Mononuclear cell (primary cell): Measurements from ENCODE around the gene PCDHB14. TPM values are rescaled to one million over a fixed set of nuclear protein-coding genes. Genes with fewer than 3 reads are reported as not detected.
"Not testable (repeated sequence)": the region's sequence is repeated elsewhere in the genome, so short reads cannot be mapped to it uniquely, and the experiment has no call there.

ENCODE experiments used
- H3K27me3 ChIP-seq: 2 replicates; pipeline ENCODE4 v1.6.0; 2011; ENCODE audit warnings: low read length, control low read depth; ENCODE audit not compliant: insufficient read depth
- H3K4me1 ChIP-seq: 2 replicates; pipeline ENCODE4 v1.5.1; 2011; ENCODE audit warnings: mild to moderate bottlenecking, low read length, control low read depth; ENCODE audit not compliant: insufficient read depth
- H3K4me3 ChIP-seq: 2 replicates; pipeline ENCODE4 v1.5.1; 2011; ENCODE audit warnings: mild to moderate bottlenecking, low read length, moderate library complexity
- H3K9me3 ChIP-seq: 2 replicates; pipeline ENCODE4 v1.5.1; 2011; ENCODE audit warnings: low read depth, mild to moderate bottlenecking, control low read depth, low read length
- total RNA-seq: library from RNA; depleted of rRNA; stranded (reverse); fragments of >200 nt; gene quantifications from one replicate; pipeline ENCODE4 v1.2.3, GENCODE V29; 2012

Gene PCDHB14
- total RNA-seq, 1 donor: not detected

- Histone ChIP-seq H3K9me3 (peaks cover 41% of the 10 kb centered on the region), H3K4me1 (no peaks in the 10 kb centered on the region), H3K4me3 (no peak overlapping the region), H3K27me3 (peaks cover 58% of the 10 kb centered on the region)
These were observed 13.6 kb downstream of the PCDHB14 start for GRCh38 chr5:141236516-141237313.

- H3K27me3 ChIP-seq: peaks cover 60% of the 10 kb centered on the region
- H3K4me3 ChIP-seq: no peak overlapping the region
- peaks cover 63% of the 10 kb centered on the region for H3K9me3 ChIP-seq
- no peaks in the 10 kb centered on the region for H3K4me1 ChIP-seq
These were observed 18.4 kb downstream of the PCDHB14 start for GRCh38 chr5:141241496-141241895.

- Histone ChIP-seq H3K27me3 (peaks cover 28% of the 10 kb centered on the region), H3K4me1 (no peaks in the 10 kb centered on the region), H3K9me3 (peaks cover 62% of the 10 kb centered on the region), H3K4me3 (no peak within 1 kb of the TSS)
These were observed 22.1 kb downstream of the PCDHB14 start, which contains the start of gene PCDHB15 for GRCh38 chr5:141245250-141245717. PCDHB15 (plus strand) TSS chr5:141245395; CDS start chr5:141245579, 184 bp downstream.

- Histone ChIP-seq H3K27me3 (peaks cover 21% of the 10 kb centered on the region), H3K9me3 (peaks cover 73% of the 10 kb centered on the region)
- H3K4me3 ChIP-seq, H3K4me1 ChIP-seq: not testable (repeated sequence)
These were observed 23.8 kb downstream of the PCDHB14 start for GRCh38 chr5:141246971-141247370.

- H3K9me3 ChIP-seq: peaks cover 76% of the 10 kb centered on the region
- H3K27me3 ChIP-seq: peaks cover 21% of the 10 kb centered on the region
- H3K4me3 ChIP-seq, H3K4me1 ChIP-seq: not testable (repeated sequence)
These were observed 24.3 kb downstream of the PCDHB14 start for GRCh38 chr5:141247434-141247833.

GRCh38 chr5:141250576-141250975, 27.4 kb downstream of the PCDHB14 start:
- no peak overlapping the region for H3K4me3 ChIP-seq
- H3K27me3 ChIP-seq: peaks cover under 1% of the 10 kb centered on the region
- H3K4me1 ChIP-seq: no peaks in the 10 kb centered on the region
- peaks cover 81% of the 10 kb centered on the region for H3K9me3 ChIP-seq

GRCh38 chr5:141258464-141258863, 35.3 kb downstream of the PCDHB14 start:
- Histone ChIP-seq H3K9me3 (peaks cover 97% of the 10 kb centered on the region), H3K4me3 (no peak overlapping the region)

DNA sequence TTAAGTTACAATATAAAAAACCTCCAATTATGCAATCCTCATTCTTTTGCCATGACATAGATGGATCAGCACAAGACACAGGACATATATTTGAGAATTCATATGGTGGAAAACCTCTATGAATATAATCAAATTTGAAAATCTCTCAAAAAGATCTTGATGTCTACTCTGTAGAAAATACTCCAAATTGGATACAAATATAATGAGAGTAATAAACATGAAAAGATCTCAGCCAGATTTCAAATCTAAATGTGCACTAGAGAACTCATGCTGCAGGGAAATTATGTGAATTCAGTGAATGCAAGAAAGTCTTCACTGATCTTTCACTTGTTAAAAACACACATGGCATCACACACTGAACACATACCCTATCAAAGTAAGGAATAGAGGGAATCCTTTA, 35.8 kb downstream of the PCDHB14 start:
- H3K9me3 ChIP-seq: peaks cover 97% of the 10 kb centered on the region
- no peaks in the 10 kb centered on the region for H3K4me1 ChIP-seq
- H3K27me3 ChIP-seq: no peaks in the 10 kb centered on the region
- H3K4me3 ChIP-seq: no peak overlapping the region

More at GRCh38 chr5:141258464-141258863, 35.3 kb downstream of the PCDHB14 start:
- H3K27me3 ChIP-seq: no peaks in the 10 kb centered on the region
- H3K4me1 ChIP-seq: no peaks in the 10 kb centered on the region

DNA sequence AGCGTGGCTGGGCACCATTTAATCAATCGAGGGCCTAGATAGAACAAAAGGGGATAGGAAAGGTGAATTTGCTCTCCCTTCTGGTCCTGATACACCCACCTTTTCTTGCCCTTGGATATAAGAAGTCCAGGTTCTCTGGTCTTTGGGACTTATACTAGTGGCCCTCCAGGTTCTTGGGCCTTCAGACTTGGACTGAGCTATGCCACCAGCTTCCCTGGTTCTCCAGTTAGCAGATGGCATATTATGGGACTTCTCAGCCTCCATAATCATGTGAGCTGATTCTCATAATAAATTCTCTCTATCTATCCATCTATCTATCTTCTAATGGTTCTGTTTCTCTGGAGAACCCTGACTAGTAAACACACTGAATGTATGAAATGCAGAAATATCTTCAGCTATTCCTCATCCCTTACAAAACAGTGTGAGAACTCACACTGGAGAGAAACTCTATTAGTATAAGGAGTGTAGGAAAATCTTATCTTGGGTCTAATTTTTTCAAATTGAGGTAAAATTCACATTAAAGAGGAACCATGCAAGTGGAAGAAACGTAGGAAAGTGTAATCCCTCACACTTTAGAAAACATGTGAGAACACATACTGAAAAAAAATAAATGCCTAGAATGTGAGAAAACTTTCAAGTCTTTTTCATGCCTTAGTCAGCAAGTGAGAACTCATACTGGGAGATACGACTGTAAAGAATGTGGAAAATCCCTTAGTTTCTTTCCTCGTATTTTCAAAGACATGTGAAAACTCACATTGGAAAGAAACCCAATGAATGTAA, 37.5 kb downstream of the PCDHB14 start:
- Histone ChIP-seq H3K4me1 (no peaks in the 10 kb centered on the region), H3K27me3 (no peaks in the 10 kb centered on the region), H3K4me3 (no peak overlapping the region), H3K9me3 (peaks cover 97% of the 10 kb centered on the region)

GRCh38 chr5:141261238-141261546, 38.0 kb downstream of the PCDHB14 start:
- no peaks in the 10 kb centered on the region for H3K27me3 ChIP-seq
- no peaks in the 10 kb centered on the region for H3K4me1 ChIP-seq
- H3K4me3 ChIP-seq: no peak overlapping the region
- peaks cover 97% of the 10 kb centered on the region for H3K9me3 ChIP-seq

GRCh38 chr5:141269195-141269594, 46.1 kb downstream of the PCDHB14 start:
- H3K27me3 ChIP-seq: no peaks in the 10 kb centered on the region
- peaks cover 89% of the 10 kb centered on the region for H3K9me3 ChIP-seq
- H3K4me1 ChIP-seq: no peaks in the 10 kb centered on the region
- no peak overlapping the region for H3K4me3 ChIP-seq

DNA sequence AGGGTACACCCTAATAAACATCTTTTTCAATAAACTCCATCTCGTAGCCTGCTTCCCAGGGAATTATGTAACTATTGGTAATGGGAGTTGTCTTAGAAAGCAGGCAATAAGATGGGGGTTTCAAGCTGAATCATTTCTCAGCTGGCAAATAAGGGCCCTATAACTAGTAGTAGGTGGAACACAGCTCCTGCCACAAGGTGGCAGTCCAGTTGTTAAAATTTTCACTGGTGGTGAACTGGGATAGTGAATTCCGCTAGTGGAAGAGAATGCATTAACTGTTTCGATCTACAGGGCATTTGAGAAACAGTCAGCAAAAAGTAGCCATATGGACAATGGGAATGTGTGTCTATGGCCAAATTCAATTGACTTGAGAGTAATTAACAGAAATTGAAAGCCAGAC, 49.8 kb downstream of the PCDHB14 start:
- H3K27me3 ChIP-seq: no peaks in the 10 kb centered on the region
- peaks cover 73% of the 10 kb centered on the region for H3K9me3 ChIP-seq
- H3K4me3 ChIP-seq: no peak overlapping the region

More for the DNA sequence above, 49.8 kb downstream of the PCDHB14 start:
- no peaks in the 10 kb centered on the region for H3K4me1 ChIP-seq

Other genes with a start within 250 kb of the PCDHB14 start
- under 0.01 TPM for gene PCDHB1, start 172.0 kb upstream of the PCDHB14 start, total RNA-seq
- gene PCDHB2, start 128.7 kb upstream of the PCDHB14 start, total RNA-seq: 0.10 TPM
- gene PCDHB3, start 122.9 kb upstream of the PCDHB14 start, total RNA-seq: under 0.01 TPM
- not detected for gene PCDHB4, start 101.5 kb upstream of the PCDHB14 start, total RNA-seq
- 0.10 TPM for gene PCDHB5, start 88.1 kb upstream of the PCDHB14 start, total RNA-seq
- not detected for gene PCDHB6, start 73.3 kb upstream of the PCDHB14 start, total RNA-seq
- under 0.01 TPM for gene PCDHB7, start 50.7 kb upstream of the PCDHB14 start, total RNA-seq
- gene PCDHB8, start 45.6 kb upstream of the PCDHB14 start, total RNA-seq: not detected
- not detected for gene PCDHB16, start 41.0 kb upstream of the PCDHB14 start, total RNA-seq
- gene PCDHB9, start 36.2 kb upstream of the PCDHB14 start, total RNA-seq: 0.31 TPM
- gene PCDHB10, start 31.0 kb upstream of the PCDHB14 start, total RNA-seq: not detected
- gene PCDHB11, start 23.7 kb upstream of the PCDHB14 start, total RNA-seq: not detected
- not detected for gene PCDHB12, start 14.6 kb upstream of the PCDHB14 start, total RNA-seq
- not detected for gene PCDHB13, start 9.4 kb upstream of the PCDHB14 start, total RNA-seq
- not detected for gene PCDHB15, start 22.1 kb downstream of the PCDHB14 start, total RNA-seq
- 0.73 TPM for gene SLC25A2, start 80.7 kb downstream of the PCDHB14 start, total RNA-seq
- 76.5 TPM for gene TAF7, start 97.4 kb downstream of the PCDHB14 start, total RNA-seq
- not detected for gene PCDHGA1, start 107.2 kb downstream of the PCDHB14 start, total RNA-seq
- not detected for gene PCDHGA2, start 115.4 kb downstream of the PCDHB14 start, total RNA-seq
- gene PCDHGA3, start 120.5 kb downstream of the PCDHB14 start, total RNA-seq: 0.10 TPM
- gene PCDHGB1, start 126.8 kb downstream of the PCDHB14 start, total RNA-seq: not detected
- gene PCDHGA4, start 131.7 kb downstream of the PCDHB14 start, total RNA-seq: 0.21 TPM
- gene PCDHGB2, start 136.7 kb downstream of the PCDHB14 start, total RNA-seq: 0.63 TPM
- gene PCDHGA5, start 140.8 kb downstream of the PCDHB14 start, total RNA-seq: 0.21 TPM
- gene PCDHGB3, start 146.9 kb downstream of the PCDHB14 start, total RNA-seq: 0.63 TPM
- gene PCDHGA6, start 150.5 kb downstream of the PCDHB14 start, total RNA-seq: 0.10 TPM
- 0.42 TPM for gene PCDHGA7, start 159.4 kb downstream of the PCDHB14 start, total RNA-seq
- 0.31 TPM for gene PCDHGB4, start 164.4 kb downstream of the PCDHB14 start, total RNA-seq
- gene PCDHGA8, start 169.3 kb downstream of the PCDHB14 start, total RNA-seq: 0.10 TPM
- 0.84 TPM for gene PCDHGB5, start 174.6 kb downstream of the PCDHB14 start, total RNA-seq
- 0.42 TPM for gene PCDHGA9, start 179.4 kb downstream of the PCDHB14 start, total RNA-seq
- gene PCDHGB6, start 184.7 kb downstream of the PCDHB14 start, total RNA-seq: 0.63 TPM
- gene PCDHGA10, start 189.6 kb downstream of the PCDHB14 start, total RNA-seq: 0.52 TPM
- 0.31 TPM for gene PCDHGB7, start 194.3 kb downstream of the PCDHB14 start, total RNA-seq
- 0.21 TPM for gene PCDHGA11, start 197.7 kb downstream of the PCDHB14 start, total RNA-seq
- 0.10 TPM for gene PCDHGA12, start 207.2 kb downstream of the PCDHB14 start, total RNA-seq